GM19025 (cell line): Measurements from ENCODE around the gene DNMT1.
"Not testable (repeated sequence)": the region's sequence is repeated elsewhere in the genome, so short reads cannot be mapped to it uniquely, and the experiment has no call there.

ENCODE experiments used
- ATAC-seq: cut with Tn5 transposase; IDR thresholded peaks from one replicate; pipeline ENCODE4 v1.9.1; 2021; ENCODE audit warnings: mild to moderate bottlenecking, low read depth, moderate library complexity; ENCODE audit not compliant: unreplicated experiment

DNMT1 gene

GRCh38 chr19:10187315-10187714 lies 7.4 kb downstream of the DNMT1 start:
- no peak for ATAC-seq

DNA sequence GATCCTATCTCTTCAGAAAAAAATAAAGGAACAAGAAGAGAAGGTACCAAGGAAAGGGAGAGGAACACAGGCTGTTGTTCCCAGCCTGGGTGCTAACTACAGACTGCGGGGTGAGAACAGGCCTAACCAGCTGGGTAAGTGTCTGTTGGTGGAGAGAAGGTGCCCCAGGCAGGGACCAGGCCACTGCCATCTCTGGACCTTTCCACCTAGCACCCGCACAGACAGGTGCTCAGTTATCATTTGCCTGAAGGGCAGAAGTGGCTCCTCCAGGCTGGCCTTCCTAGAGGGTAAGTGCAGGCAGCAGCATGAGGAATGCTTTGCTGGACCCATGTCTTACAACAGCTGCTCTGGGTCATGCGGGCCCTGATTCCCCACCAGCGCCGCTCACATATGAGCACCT lies 10.1 kb downstream of the DNMT1 start:
- no peak for ATAC-seq

DNA sequence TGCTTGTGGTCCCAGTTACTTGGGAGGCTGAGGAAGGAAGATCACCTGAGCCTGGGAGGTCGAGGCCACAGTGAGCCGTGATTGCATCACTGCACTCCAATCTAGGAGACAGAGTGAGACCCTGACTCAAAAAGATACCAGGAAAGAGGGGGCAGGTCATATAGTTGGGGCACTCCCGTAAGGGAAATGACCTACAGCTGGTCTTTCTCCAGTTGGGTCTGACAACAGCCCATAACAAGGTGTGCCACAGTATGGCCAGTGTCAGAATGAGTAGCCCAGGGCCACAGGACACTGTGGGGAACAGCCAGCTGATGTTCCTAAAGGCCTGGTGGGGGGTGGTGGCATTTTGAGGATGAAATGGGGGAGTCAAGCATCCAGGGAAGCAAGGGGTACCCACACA lies 10.8 kb downstream of the DNMT1 start:
- no peak for ATAC-seq

- no peak for ATAC-seq
Observed at GRCh38 chr19:10182847-10183246, 11.9 kb downstream of the DNMT1 start.

DNA sequence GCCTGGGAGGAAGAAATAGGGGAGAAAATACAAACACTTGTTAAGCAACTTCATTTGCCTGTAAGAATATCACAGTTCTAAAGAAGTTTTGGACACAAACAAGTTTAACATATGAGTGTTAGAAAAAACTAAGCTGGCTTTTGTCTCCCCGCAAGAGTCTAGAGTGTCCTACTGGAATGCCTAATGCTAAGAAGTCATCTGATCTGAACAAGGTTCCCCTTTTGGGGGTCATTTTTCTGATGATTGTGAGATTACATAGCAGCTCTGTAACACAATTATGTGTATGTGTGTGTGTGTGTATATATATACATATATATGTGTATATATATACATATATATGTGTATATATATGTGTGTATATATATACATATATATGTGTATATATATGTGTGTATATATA lies 12.7 kb downstream of the DNMT1 start:
- no peak for ATAC-seq

DNA sequence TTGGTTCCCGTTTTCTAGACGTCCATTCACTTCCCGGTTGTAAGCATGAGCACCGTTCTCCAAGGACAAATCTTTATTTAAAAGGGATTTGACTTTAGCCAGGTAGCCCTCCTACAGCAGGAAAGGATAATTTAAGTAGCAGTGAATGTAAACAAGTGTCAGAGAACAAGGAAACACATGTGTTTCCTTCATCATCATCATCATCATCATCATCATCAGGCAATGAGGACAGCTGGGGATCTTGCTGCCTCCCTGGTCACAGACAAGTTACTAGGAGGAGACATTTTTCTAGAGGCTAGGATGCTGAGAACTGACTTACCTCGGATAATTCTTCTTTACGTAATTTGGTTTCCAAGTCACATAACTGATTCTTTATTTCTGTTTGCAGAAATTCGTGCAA lies 14.3 kb downstream of the DNMT1 start:
- ATAC-seq: no peak

DNA sequence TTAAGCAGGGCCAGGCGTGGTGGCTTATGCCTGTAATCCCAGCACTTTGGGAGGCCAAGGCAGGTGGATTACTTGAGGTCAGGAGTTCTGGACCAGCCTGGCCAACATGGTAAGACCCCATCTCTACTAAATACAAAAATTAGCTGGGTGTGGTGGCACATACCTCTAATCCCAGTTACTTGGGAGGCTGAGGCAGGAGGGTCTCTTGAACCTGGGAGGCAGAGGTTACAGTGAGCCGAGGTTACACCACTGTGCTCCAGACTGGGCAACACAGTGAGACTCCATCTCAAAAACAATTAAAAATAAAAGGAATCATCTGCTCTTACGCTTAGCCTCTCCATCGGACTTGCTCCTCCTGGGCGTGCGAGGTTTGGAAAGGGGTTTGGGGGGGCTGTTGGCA lies 14.7 kb downstream of the DNMT1 start:
- ATAC-seq: not testable (repeated sequence)

DNA sequence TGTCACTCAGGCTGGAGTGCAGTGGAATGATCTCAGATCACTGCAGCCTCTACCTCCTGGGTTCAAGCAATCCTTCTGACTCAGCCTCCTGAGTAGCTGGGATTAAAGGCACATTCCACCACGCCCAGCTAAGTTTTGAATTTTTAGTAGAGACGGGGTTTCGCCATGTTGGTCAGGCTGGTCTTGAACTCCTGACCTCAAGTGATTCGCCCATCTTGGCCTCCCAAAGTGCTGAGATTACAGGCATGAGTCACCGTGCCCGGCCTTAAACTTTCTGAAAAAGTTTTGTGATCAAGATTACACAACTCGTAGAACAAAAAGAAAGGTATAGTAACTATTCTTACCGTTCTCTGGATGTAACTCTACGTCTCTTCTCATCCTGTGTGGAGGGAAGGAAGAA lies 21.2 kb downstream of the DNMT1 start:
- ATAC-seq: no peak

DNA sequence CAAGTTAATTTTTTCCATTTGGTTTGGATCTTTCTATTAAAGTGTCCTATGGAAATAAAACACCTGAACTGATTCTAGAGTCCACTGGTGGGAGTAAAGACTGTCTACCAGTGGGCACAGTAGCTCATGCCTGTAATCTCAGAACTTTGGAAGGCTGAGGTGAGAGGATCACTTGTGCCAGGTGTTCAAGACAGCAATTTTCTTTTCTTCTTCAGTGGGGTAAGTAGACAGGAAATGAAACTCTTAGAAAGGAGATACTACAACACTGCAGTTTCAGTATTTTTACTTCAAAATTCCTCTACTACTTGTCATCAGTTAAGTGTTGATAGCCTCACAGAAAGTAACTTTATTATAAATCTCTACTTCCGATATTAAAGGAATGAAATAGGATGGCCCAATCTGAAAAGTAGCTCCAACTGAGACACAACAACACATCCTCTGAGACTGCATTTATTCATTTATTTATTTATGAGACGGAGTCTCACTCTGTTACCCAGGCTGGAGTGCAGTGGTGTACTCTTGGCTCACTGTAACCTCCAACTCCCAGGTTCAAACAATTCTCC lies 26.3 kb downstream of the DNMT1 start:
- ATAC-seq: no peak

GRCh38 chr19:10167459-10167858 lies 27.3 kb downstream of the DNMT1 start:
- no peak for ATAC-seq

GRCh38 chr19:10166501-10166900 lies 28.3 kb downstream of the DNMT1 start:
- not testable (repeated sequence) for ATAC-seq

DNA sequence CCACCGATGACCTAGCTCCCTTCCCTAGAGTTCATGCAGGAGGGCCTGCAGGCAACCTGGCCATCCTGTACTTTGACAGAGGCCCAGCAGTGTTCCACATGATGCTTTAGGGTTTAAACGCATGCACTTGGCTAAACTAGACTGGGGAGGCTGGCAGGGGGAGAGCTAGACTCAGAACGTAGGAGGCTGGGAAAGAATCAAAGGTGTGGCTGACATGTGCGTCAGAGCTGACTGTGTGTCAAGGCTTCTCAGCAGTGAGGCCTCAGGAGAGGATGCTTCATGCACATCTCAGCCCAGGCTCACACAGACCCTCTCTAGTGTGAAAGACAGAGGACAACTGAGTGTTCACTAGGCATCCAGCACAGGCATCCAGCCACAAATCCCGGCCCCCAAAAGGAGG lies 28.7 kb downstream of the DNMT1 start:
- no peak for ATAC-seq

DNA sequence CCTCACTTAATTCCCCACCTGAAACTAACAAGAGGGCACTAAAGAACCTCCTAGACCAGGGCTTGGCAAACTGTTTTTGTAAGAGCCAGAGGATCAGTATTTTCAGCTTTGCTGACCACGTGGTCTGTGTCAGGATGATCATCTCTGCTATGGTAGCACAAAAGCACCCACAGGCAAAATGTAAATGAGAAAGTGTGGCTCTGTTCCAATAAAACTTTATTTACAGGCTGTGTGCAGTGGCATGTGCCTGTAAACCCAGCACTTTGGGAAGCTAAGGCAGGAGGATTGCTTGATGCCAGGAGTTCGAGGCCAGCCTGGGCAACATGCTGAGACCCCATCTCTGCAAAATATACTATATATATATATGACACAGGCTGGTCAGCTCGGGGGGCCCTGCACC lies 31.2 kb downstream of the DNMT1 start:
- ATAC-seq: no peak

DNA sequence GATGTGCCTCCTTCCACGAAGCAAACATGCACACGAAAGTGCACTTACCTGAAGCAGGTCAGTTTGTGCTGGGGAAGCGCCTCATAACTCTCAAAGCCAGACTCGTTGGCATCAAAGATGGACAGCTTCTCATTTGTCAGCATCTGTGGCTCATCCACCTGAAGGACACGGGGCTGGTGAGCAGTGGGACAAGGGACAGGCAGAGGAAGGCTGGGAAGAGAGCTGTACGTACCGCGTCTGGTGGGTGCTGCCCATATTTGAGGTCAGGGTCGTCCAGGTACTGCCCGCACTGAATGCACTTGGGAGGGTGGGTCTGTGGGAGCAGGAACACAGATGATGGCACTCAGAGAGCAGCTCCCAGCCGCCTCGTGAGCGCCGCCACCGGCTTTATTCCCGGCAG lies 35.1 kb downstream of the DNMT1 start:
- no peak for ATAC-seq

DNA sequence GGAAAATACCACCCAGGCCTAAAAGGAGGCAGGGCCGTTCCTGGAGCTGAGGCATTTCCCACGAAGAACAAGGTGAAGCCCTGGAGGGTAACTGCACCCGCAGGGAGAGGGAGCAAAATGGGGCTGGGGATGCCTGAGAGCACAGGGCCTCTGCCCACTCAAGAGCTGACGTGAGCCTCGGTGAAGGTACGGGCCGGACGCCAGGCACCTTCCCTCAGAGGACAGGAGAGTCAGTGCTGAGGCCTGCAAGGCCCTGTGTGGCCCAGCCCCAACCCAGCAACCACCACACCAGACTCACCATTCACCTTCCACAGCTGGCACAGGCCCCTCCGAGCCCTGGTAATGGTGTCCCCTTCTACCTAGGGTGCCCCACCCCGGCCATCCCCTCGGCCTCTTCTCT lies 36.3 kb downstream of the DNMT1 start:
- ATAC-seq: no peak

- no peak for ATAC-seq
Observed at GRCh38 chr19:10158071-10158470, 36.7 kb downstream of the DNMT1 start.

GRCh38 chr19:10155839-10156238 lies 38.9 kb downstream of the DNMT1 start:
- no peak for ATAC-seq

DNA sequence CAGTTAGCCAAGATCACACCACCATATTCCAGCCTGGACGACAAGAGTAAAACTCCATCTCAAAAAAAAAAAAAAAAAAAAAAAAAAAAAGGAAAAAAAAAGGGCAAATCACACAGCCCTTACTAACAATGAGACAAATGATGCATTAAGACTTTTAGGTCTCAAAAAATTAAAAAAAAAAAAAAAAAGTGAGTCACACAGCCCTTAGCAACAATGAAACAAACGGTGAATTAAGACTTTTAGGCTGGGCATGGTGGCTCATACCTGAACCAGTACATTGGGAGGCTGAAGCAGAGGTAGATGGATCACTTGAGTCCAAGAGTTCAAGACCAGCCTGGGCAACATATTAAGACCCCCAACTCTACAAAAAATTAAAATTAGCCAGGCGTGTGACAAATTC lies 42.7 kb downstream of the DNMT1 start:
- ATAC-seq: no peak

GRCh38 chr19:10151521-10151920 lies 43.2 kb downstream of the DNMT1 start:
- ATAC-seq: no peak

DNA sequence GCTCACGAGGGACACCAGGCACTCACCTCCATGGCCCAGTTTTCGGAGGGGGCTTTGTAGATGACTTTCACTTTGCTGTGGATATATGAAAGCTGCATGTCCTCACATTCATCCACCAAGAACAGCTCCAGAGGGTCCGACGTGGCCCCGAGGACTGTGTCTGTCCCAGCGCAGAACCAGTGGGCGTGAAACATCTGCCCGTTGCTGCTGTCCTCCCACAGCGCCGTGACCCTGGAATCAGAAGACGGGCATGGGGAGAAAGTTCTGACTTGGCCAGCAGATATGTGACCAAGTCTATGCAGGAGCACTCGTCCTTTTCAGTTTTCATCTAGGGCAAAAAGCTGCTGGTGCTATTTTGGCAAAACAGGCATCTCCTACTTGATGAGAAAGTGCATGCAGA lies 45.3 kb downstream of the DNMT1 start:
- ATAC-seq: no peak

DNA sequence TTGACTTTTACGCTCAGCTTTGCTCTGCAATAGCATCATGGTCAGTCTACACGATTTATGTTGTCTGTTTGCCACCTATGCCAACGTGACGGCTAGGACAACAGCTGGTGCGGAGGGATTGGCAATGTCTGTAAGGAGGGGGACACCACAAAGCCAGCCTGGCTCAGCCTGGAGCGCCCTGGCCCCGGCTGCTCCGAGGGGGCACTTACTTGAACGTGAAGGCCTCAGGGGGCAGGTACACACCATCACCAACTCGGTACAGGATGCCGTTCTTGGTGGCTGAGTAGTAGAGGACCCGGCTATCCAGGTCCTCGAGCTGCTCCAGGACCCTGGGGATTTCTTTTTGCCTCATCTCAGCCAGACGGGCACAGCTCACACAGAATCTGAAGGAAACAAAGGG lies 48.6 kb downstream of the DNMT1 start:
- ATAC-seq: no peak

GRCh38 chr19:10145031-10145430 lies 49.7 kb downstream of the DNMT1 start:
- no peak for ATAC-seq

DNA sequence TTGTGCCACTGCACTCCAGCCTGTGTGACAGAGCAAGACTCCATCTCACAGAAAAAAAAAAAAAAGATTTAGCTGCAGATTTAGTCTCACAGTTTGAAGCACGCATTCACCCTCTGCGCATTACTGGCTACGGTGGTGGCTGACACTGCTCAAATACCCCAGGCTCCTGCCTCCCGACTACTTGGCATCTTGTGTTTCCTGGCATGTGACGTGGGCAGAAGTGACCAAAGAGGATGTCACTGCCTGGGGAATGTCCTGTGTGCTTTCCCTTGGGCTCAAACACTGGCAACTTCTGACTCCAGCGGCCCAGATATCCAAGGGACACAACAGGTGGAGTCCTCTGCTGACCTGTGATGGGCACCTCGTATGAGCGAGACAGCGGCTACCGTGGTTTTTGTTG lies 50.4 kb downstream of the DNMT1 start:
- no peak for ATAC-seq
